ENCODE results near the gene PKIB.

GRCh38 chr6:122663981-122664380 lies 53.8 kb downstream of the PKIB start:
- no peak for TF ChIP-seq CTCF (conservative IDR thresholded peaks at IDR 0.05; ENCODE audit: low read depth, low read length)
- no peak for TF ChIP-seq EZH2 (IDR thresholded peaks at IDR 0.05; ENCODE audit: low read length, unreplicated experiment)
